Keratinocyte (primary cell): ENCODE data around the gene SMARCC2. TPM values are rescaled to one million over a fixed set of nuclear protein-coding genes. Genes with fewer than 3 reads are reported as not detected.

Source experiments
- DNase-seq: peaks from one replicate; pipeline ENCODE4 v3.0.0-alpha.2; 2011; ENCODE audit warnings: low read depth, missing footprints, low spot score
- FAIRE-seq: peaks from 2 replicates; lab custom pipeline; 2011; peaks lifted over from hg19 to GRCh38; lab: Jason Lieb, UNC
- H2AFZ ChIP-seq: 2 replicates; pipeline ENCODE4 v1.6.0; 2012; ENCODE audit warnings: low read length, control low read depth, inconsistent platforms; ENCODE audit not compliant: control insufficient read depth
- H3K27ac ChIP-seq: 2 replicates; pipeline ENCODE4 v1.5.1; 2011; ENCODE audit warnings: low read length; ENCODE audit not compliant: control insufficient read depth, insufficient read depth
- H3K27me3 ChIP-seq: 3 replicates; pipeline ENCODE4 v1.6.0; 2011; ENCODE audit warnings: low read length; ENCODE audit not compliant: control insufficient read depth, insufficient read depth; ENCODE audit errors: extremely low read depth
- H3K36me3 ChIP-seq, 2 experiments: 2 replicates in 1 of 2; 3 replicates in 1 of 2; pipeline ENCODE4 v1.5.1; 2011; ENCODE audit warnings: low read length in 2 of 2, mild to moderate bottlenecking in 1 of 2; ENCODE audit not compliant: control insufficient read depth in 2 of 2, insufficient read depth in 2 of 2; ENCODE audit errors: extremely low read depth in 1 of 2
- H3K4me1 ChIP-seq: 3 replicates; pipeline ENCODE4 v1.5.1; 2011; ENCODE audit warnings: low read length; ENCODE audit not compliant: control insufficient read depth, insufficient read depth; ENCODE audit errors: extremely low read depth
- H3K4me2 ChIP-seq: 3 replicates; pipeline ENCODE4 v1.6.0; 2011; ENCODE audit warnings: low read depth, low read length; ENCODE audit not compliant: control insufficient read depth, insufficient read depth; ENCODE audit errors: extremely low read depth
- H3K4me3 ChIP-seq, 3 experiments: fragments of 200-600 bp in 1 of 3; sonication (generic) in 1 of 3; 2 replicates in 2 of 3; 3 replicates in 1 of 3; pipeline ENCODE4 v1.5.1; 2011 to 2016; ENCODE audit warnings: low read length in 3 of 3, mild to moderate bottlenecking in 3 of 3, control low read depth in 2 of 3, inconsistent platforms in 1 of 3, low read depth in 1 of 3, mixed read lengths in 1 of 3, mixed run types in 1 of 3, moderate library complexity in 1 of 3; ENCODE audit not compliant: control insufficient read depth in 2 of 3, insufficient read depth in 2 of 3; ENCODE audit errors: extremely low read depth in 1 of 3
- H3K79me2 ChIP-seq: 2 replicates; pipeline ENCODE4 v1.6.0; 2012; ENCODE audit warnings: low read length; ENCODE audit not compliant: control insufficient read depth, insufficient read depth
- H3K9ac ChIP-seq: 3 replicates; pipeline ENCODE4 v1.6.0; 2011; ENCODE audit warnings: low read length; ENCODE audit not compliant: control insufficient read depth, insufficient read depth; ENCODE audit errors: extremely low read depth
- H3K9me1 ChIP-seq: 3 replicates; pipeline ENCODE4 v1.6.0; 2011; ENCODE audit warnings: low read length; ENCODE audit not compliant: control insufficient read depth, insufficient read depth; ENCODE audit errors: extremely low read depth
- H3K9me3 ChIP-seq: 2 replicates; pipeline ENCODE4 v1.5.1; 2012; ENCODE audit warnings: low read depth, low read length; ENCODE audit not compliant: control insufficient read depth
- H4K20me1 ChIP-seq: 3 replicates; pipeline ENCODE4 v1.6.0; 2011; ENCODE audit warnings: low read length; ENCODE audit not compliant: control insufficient read depth, insufficient read depth; ENCODE audit errors: extremely low read depth
- EZH2 ChIP-seq: IDR thresholded peaks from one replicate; pipeline ENCODE4 v1.6.1; 2012; ENCODE audit warnings: inconsistent platforms, mild to moderate bottlenecking, low read length, moderate library complexity
- dilution Hi-C: fragments of 300-500 bp; cut with MboI; formaldehyde crosslinking; loops from one replicate; pipeline ENCODE4 v1.7.0; 2020; ENCODE audit warnings: low sequenced_read_pairs; ENCODE audit not compliant: extremely low pct_ligation_motif_present
- polyA plus RNA-seq, 5 experiments: library from polyadenylated mRNA; depleted of rRNA in 3 of 5; stranded (reverse) in 3 of 5; stranded (forward) in 1 of 5; unstranded in 1 of 5; fragments of >200 nt; gene quantifications; 1 replicate in 1 of 5; 2 replicates in 3 of 5; 3 replicates in 1 of 5; pipeline versions ENCODE4 v1.2.1 to v1.2.3, GENCODE V29; 2011 to 2012; ENCODE audit warnings: missing spikeins in 2 of 5, low read depth in 1 of 5, low replicate concordance in 1 of 5
- TF ChIP-seq, protein P1 (sequence below), 3 experiments: IDR thresholded peaks in 1 of 3; conservative IDR thresholded peaks in 1 of 3; optimal IDR thresholded peaks in 1 of 3; 2 replicates in 2 of 3; 3 replicates in 1 of 3; pipeline versions ENCODE3 to v1.5.1; 2011; ENCODE audit warnings: low read length in 3 of 3, mild to moderate bottlenecking in 3 of 3, moderate library complexity in 2 of 3, control low read depth in 1 of 3, inconsistent platforms in 1 of 3; ENCODE audit not compliant: insufficient read depth in 2 of 3; ENCODE audit errors: extremely low read depth in 1 of 3

SMARCC2 gene
- polyA plus RNA-seq, 1 donor (not counting 4 experiments of a cell fraction or from before 2014, with no cell fraction given), result 32.5 TPM

GRCh38 chr12:56213878-56214277, 24.6 kb upstream of the SMARCC2 start:
- H3K9me3 ChIP-seq, result no peaks in the 10 kb centered on the region
- H3K27me3 ChIP-seq, result no peaks in the 10 kb centered on the region
- H4K20me1 ChIP-seq, result no peaks in the 10 kb centered on the region
- H3K9ac ChIP-seq, result no peak overlapping the region
- no peak overlapping the region for H3K4me3 ChIP-seq
- no peak overlapping the region for H3K4me2 ChIP-seq
- no peaks in the 10 kb centered on the region for H3K4me1 ChIP-seq
- no peak for TF ChIP-seq EZH2
- TF ChIP-seq, protein P1, sequence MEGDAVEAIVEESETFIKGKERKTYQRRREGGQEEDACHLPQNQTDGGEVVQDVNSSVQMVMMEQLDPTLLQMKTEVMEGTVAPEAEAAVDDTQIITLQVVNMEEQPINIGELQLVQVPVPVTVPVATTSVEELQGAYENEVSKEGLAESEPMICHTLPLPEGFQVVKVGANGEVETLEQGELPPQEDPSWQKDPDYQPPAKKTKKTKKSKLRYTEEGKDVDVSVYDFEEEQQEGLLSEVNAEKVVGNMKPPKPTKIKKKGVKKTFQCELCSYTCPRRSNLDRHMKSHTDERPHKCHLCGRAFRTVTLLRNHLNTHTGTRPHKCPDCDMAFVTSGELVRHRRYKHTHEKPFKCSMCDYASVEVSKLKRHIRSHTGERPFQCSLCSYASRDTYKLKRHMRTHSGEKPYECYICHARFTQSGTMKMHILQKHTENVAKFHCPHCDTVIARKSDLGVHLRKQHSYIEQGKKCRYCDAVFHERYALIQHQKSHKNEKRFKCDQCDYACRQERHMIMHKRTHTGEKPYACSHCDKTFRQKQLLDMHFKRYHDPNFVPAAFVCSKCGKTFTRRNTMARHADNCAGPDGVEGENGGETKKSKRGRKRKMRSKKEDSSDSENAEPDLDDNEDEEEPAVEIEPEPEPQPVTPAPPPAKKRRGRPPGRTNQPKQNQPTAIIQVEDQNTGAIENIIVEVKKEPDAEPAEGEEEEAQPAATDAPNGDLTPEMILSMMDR (optimal IDR thresholded peaks at IDR 0.05 in 1 of 3, IDR thresholded peaks at IDR 0.05 in 1 of 3, conservative IDR thresholded peaks at IDR 0.05 in 1 of 3; ENCODE audit: extremely low read depth in 1 of 3, insufficient read depth in 2 of 3, low read length in 3 of 3), result no peak
- FAIRE-seq, result no peak
- no peak overlapping the region for H2AFZ ChIP-seq
- dilution Hi-C loops, result no loop called here
- peaks cover 7% of the 10 kb centered on the region for H3K79me2 ChIP-seq
- no peak overlapping the region for H3K27ac ChIP-seq
- no peak for DNase-seq
- no peaks in the 10 kb centered on the region for H3K9me1 ChIP-seq
- peaks cover 30% of the 10 kb centered on the region in 2 experiments for H3K36me3 ChIP-seq

DNA sequence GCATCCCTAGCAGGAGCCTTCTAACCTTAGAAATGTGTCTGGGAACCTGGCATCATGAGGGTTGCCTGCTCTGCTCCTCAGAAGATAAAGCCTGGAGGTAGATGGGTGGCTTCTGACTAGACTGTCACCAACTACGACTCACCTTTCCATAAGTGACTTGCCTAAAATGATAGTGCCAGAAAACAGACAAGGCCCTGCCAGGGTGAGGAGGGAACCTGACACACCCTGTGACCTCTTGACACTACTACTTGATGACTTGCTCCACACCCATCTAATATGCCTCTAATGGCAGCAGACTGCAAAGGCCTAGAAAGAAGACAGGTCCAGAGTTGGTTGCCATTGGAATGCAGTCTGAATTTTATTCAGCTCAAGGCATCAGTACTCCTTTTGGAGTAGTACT, 23.1 kb upstream of the SMARCC2 start:
- Histone ChIP-seq H3K4me3 (no peak overlapping the region), H3K9ac (no peak overlapping the region), H2AFZ (no peak overlapping the region), H3K4me2 (no peak overlapping the region), H3K27ac (no peak overlapping the region), H3K9me1 (no peaks in the 10 kb centered on the region), H3K9me3 (no peaks in the 10 kb centered on the region), H3K79me2 (peaks cover under 1% of the 10 kb centered on the region), H3K27me3 (no peaks in the 10 kb centered on the region), H4K20me1 (no peaks in the 10 kb centered on the region), H3K36me3 (peaks cover 35 to 39% of the 10 kb centered on the region in 2 experiments), H3K4me1 (no peaks in the 10 kb centered on the region)
- TF ChIP-seq, protein P1 (optimal IDR thresholded peaks at IDR 0.05 in 1 of 3, IDR thresholded peaks at IDR 0.05 in 1 of 3, conservative IDR thresholded peaks at IDR 0.05 in 1 of 3; ENCODE audit: extremely low read depth in 1 of 3, insufficient read depth in 2 of 3, low read length in 3 of 3), result no peak
- TF ChIP-seq EZH2, result no peak
- FAIRE-seq (no peak), DNase-seq (no peak)
- dilution Hi-C loops, result no loop called here
